HEK293 (cell line): ENCODE results near the gene C2orf81.

Experiments
- HOXC10 ChIP-seq: sonication (generic); formaldehyde crosslinking; IDR thresholded peaks from 2 replicates; pipeline ENCODE4 v1.8.1; 2023; ENCODE audit warnings: mild to moderate bottlenecking, missing genetic modification reagents
- KLF8 ChIP-seq: fragments of 450-650 bp; formaldehyde crosslinking; IDR thresholded peaks from 2 replicates; pipeline ENCODE4 v1.5.1; 2016; ENCODE audit warnings: missing biosample characterization, missing genetic modification characterization
- MYNN ChIP-seq: fragments of 450-650 bp; formaldehyde crosslinking; IDR thresholded peaks from 2 replicates; pipeline ENCODE4 v1.5.1; 2016; ENCODE audit warnings: missing biosample characterization, missing genetic modification characterization, borderline replicate concordance
- OSR2 ChIP-seq: fragments of 450-650 bp; formaldehyde crosslinking; IDR thresholded peaks from 2 replicates; pipeline ENCODE4 v1.5.1; 2016; ENCODE audit warnings: missing biosample characterization, missing genetic modification characterization
- OVOL3 ChIP-seq: fragments of 450-650 bp; formaldehyde crosslinking; IDR thresholded peaks from 2 replicates; pipeline ENCODE4 v1.5.1; 2016; ENCODE audit warnings: missing biosample characterization, missing genetic modification characterization
- ZBTB48 ChIP-seq: fragments of 450-650 bp; formaldehyde crosslinking; IDR thresholded peaks from 2 replicates; pipeline ENCODE4 v1.5.1; 2016; ENCODE audit warnings: missing biosample characterization, missing genetic modification characterization
- ZFHX2 ChIP-seq: fragments of 450-650 bp; formaldehyde crosslinking; conservative IDR thresholded peaks from 2 replicates; pipeline ENCODE4 v1.5.1; 2016; ENCODE audit warnings: missing biosample characterization, missing genetic modification characterization
- ZNF146 ChIP-seq: fragments of 450-650 bp; formaldehyde crosslinking; IDR thresholded peaks from 2 replicates; pipeline ENCODE4 v1.5.1; 2016; ENCODE audit warnings: missing biosample characterization, missing genetic modification characterization
- ZNF2 ChIP-seq: fragments of 450-650 bp; formaldehyde crosslinking; IDR thresholded peaks from 2 replicates; pipeline ENCODE4 v1.5.1; 2016; ENCODE audit warnings: missing biosample characterization, missing genetic modification characterization
- ZNF350 ChIP-seq: fragments of 450-650 bp; formaldehyde crosslinking; IDR thresholded peaks from 2 replicates; pipeline ENCODE4 v1.5.0; 2017; ENCODE audit warnings: missing biosample characterization, mild to moderate bottlenecking, missing genetic modification characterization
- ZNF354C ChIP-seq: fragments of 450-650 bp; formaldehyde crosslinking; IDR thresholded peaks from 2 replicates; pipeline ENCODE4 v1.5.1; 2016; ENCODE audit warnings: missing biosample characterization, missing genetic modification characterization, low read depth, borderline replicate concordance
- ZNF404 ChIP-seq: fragments of 450-650 bp; formaldehyde crosslinking; IDR thresholded peaks from 2 replicates; pipeline ENCODE4 v1.5.1; 2017; ENCODE audit warnings: missing biosample characterization, missing genetic modification characterization
- ZNF555 ChIP-seq: fragments of 450-650 bp; formaldehyde crosslinking; conservative IDR thresholded peaks from 2 replicates; pipeline ENCODE4 v1.5.1; 2017; ENCODE audit warnings: missing biosample characterization, mild to moderate bottlenecking, missing genetic modification characterization, inconsistent platforms
- ZNF707 ChIP-seq: fragments of 450-650 bp; formaldehyde crosslinking; IDR thresholded peaks from 2 replicates; pipeline ENCODE4 v1.5.1; 2016; ENCODE audit warnings: missing biosample characterization, missing genetic modification characterization
- ZNF843 ChIP-seq: fragments of 450-650 bp; formaldehyde crosslinking; IDR thresholded peaks from 2 replicates; pipeline ENCODE4 v1.5.1; 2016; ENCODE audit warnings: missing biosample characterization, missing genetic modification characterization
- ZSCAN23 ChIP-seq: fragments of 450-650 bp; formaldehyde crosslinking; IDR thresholded peaks from 2 replicates; pipeline ENCODE4 v1.5.1; 2016; ENCODE audit warnings: missing biosample characterization, missing genetic modification characterization
- TF ChIP-seq, protein P1 (sequence below): fragments of 450-650 bp; formaldehyde crosslinking; IDR thresholded peaks from 2 replicates; pipeline ENCODE4 v1.5.1; 2016; ENCODE audit warnings: missing biosample characterization, missing genetic modification characterization
- TF ChIP-seq, protein P2 (sequence below): fragments of 450-650 bp; formaldehyde crosslinking; IDR thresholded peaks from 2 replicates; pipeline ENCODE4 v1.5.1; 2017; ENCODE audit warnings: missing biosample characterization, missing genetic modification characterization
- TF ChIP-seq, protein P3 (sequence below): fragments of 450-650 bp; formaldehyde crosslinking; IDR thresholded peaks from 2 replicates; pipeline ENCODE4 v1.5.1; 2016; ENCODE audit warnings: missing biosample characterization, missing genetic modification characterization
- TF ChIP-seq, protein P4 (sequence below): fragments of 450-650 bp; formaldehyde crosslinking; IDR thresholded peaks from 2 replicates; pipeline ENCODE4 v1.5.1; 2016; ENCODE audit warnings: missing biosample characterization, missing genetic modification characterization, borderline replicate concordance
- TF ChIP-seq, protein P5 (sequence below): fragments of 450-650 bp; formaldehyde crosslinking; IDR thresholded peaks from 2 replicates; pipeline ENCODE4 v1.5.1; 2017; ENCODE audit warnings: missing biosample characterization, missing genetic modification characterization
- TF ChIP-seq, protein P6 (sequence below): fragments of 450-650 bp; formaldehyde crosslinking; IDR thresholded peaks from 2 replicates; pipeline ENCODE4 v1.5.0; 2017; ENCODE audit warnings: missing biosample characterization, missing genetic modification characterization, borderline replicate concordance

The C2orf81 gene

DNA sequence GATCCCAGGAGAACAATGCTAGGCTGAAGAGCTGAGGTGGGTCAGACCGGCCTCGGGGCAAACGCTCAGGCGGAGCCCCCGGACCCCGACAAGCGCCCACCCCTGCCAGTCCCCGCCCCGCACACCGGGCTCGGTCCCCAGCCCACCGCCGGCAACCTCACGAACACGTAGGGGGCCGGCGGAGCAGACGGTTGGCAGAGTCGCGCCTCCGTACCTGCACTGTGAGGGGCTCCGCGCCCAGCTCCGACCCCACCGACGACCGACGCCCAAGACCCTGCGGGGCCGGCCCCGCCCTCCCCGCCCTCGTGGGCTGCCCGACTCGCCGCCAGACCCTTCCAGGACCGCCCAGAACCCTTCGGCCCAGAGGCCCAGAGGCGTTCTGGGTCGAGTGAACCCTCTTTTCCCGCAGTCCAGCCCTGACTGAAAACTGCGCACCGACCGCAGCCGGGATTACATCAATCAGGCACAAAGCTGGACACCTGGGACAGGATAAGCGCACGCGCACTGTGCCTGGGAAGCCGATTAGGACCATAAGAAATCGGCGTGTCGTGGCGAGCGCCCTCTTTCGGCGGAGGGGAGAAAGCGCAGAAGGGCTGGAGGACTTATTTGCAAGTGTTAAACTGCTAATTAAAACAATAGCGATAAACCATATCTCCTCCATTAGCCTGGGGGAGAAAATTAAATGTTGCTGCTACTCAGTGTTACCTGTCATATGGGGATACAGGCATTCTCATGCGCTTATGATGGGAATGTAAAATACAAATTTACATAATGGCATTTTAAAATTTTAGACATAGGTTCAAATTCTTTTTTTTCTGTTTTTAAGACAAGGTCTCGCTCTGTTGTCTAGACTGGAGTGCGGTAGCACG lies 29.6 kb downstream of the C2orf81 start (continued):
- TF ChIP-seq, protein P1, sequence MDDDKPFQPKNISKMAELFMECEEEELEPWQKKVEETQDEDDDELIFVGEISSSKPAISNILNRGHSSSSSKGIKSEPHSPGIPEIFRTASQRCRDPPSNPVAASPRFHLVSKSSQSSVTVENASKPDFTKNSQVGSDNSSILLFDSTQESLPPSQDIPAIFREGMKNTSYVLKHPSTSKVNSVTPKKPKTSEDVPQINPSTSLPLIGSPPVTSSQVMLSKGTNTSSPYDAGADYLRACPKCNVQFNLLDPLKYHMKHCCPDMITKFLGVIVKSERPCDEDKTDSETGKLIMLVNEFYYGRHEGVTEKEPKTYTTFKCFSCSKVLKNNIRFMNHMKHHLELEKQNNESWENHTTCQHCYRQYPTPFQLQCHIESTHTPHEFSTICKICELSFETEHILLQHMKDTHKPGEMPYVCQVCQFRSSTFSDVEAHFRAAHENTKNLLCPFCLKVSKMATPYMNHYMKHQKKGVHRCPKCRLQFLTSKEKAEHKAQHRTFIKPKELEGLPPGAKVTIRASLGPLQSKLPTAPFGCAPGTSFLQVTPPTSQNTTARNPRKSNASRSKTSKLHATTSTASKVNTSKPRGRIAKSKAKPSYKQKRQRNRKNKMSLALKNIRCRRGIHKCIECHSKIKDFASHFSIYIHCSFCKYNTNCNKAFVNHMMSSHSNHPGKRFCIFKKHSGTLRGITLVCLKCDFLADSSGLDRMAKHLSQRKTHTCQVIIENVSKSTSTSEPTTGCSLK: no peak
- TF ChIP-seq ZNF404 (tag by site-specific recombination): no peak
- TF ChIP-seq, protein P2, sequence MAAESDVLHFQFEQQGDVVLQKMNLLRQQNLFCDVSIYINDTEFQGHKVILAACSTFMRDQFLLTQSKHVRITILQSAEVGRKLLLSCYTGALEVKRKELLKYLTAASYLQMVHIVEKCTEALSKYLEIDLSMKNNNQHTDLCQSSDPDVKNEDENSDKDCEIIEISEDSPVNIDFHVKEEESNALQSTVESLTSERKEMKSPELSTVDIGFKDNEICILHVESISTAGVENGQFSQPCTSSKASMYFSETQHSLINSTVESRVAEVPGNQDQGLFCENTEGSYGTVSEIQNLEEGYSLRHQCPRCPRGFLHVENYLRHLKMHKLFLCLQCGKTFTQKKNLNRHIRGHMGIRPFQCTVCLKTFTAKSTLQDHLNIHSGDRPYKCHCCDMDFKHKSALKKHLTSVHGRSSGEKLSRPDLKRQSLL: no peak
- no peak for TF ChIP-seq ZNF707 (tag by site-specific recombination)
- TF ChIP-seq ZNF843 (tag by site-specific recombination): no peak; the same call in 1 of the 2 replicates
- TF ChIP-seq, protein P3, sequence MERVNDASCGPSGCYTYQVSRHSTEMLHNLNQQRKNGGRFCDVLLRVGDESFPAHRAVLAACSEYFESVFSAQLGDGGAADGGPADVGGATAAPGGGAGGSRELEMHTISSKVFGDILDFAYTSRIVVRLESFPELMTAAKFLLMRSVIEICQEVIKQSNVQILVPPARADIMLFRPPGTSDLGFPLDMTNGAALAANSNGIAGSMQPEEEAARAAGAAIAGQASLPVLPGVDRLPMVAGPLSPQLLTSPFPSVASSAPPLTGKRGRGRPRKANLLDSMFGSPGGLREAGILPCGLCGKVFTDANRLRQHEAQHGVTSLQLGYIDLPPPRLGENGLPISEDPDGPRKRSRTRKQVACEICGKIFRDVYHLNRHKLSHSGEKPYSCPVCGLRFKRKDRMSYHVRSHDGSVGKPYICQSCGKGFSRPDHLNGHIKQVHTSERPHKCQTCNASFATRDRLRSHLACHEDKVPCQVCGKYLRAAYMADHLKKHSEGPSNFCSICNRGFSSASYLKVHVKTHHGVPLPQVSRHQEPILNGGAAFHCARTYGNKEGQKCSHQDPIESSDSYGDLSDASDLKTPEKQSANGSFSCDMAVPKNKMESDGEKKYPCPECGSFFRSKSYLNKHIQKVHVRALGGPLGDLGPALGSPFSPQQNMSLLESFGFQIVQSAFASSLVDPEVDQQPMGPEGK (tag by site-specific recombination): peak; percentile 32; the same call in 1 of the 2 replicates
- TF ChIP-seq HOXC10: no peak
- TF ChIP-seq ZSCAN23 (tag by site-specific recombination): no peak
- TF ChIP-seq OSR2 (tag by site-specific recombination): no peak
- TF ChIP-seq, protein P4, sequence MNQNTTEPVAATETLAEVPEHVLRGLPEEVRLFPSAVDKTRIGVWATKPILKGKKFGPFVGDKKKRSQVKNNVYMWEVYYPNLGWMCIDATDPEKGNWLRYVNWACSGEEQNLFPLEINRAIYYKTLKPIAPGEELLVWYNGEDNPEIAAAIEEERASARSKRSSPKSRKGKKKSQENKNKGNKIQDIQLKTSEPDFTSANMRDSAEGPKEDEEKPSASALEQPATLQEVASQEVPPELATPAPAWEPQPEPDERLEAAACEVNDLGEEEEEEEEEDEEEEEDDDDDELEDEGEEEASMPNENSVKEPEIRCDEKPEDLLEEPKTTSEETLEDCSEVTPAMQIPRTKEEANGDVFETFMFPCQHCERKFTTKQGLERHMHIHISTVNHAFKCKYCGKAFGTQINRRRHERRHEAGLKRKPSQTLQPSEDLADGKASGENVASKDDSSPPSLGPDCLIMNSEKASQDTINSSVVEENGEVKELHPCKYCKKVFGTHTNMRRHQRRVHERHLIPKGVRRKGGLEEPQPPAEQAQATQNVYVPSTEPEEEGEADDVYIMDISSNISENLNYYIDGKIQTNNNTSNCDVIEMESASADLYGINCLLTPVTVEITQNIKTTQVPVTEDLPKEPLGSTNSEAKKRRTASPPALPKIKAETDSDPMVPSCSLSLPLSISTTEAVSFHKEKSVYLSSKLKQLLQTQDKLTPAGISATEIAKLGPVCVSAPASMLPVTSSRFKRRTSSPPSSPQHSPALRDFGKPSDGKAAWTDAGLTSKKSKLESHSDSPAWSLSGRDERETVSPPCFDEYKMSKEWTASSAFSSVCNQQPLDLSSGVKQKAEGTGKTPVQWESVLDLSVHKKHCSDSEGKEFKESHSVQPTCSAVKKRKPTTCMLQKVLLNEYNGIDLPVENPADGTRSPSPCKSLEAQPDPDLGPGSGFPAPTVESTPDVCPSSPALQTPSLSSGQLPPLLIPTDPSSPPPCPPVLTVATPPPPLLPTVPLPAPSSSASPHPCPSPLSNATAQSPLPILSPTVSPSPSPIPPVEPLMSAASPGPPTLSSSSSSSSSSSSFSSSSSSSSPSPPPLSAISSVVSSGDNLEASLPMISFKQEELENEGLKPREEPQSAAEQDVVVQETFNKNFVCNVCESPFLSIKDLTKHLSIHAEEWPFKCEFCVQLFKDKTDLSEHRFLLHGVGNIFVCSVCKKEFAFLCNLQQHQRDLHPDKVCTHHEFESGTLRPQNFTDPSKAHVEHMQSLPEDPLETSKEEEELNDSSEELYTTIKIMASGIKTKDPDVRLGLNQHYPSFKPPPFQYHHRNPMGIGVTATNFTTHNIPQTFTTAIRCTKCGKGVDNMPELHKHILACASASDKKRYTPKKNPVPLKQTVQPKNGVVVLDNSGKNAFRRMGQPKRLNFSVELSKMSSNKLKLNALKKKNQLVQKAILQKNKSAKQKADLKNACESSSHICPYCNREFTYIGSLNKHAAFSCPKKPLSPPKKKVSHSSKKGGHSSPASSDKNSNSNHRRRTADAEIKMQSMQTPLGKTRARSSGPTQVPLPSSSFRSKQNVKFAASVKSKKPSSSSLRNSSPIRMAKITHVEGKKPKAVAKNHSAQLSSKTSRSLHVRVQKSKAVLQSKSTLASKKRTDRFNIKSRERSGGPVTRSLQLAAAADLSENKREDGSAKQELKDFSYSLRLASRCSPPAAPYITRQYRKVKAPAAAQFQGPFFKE (tag by site-specific recombination): no peak
- TF ChIP-seq ZNF350 (tag by site-specific recombination): no peak
- no peak for TF ChIP-seq ZNF354C (tag by site-specific recombination)
- TF ChIP-seq MYNN (tag by site-specific recombination): no peak
- TF ChIP-seq, protein P5, sequence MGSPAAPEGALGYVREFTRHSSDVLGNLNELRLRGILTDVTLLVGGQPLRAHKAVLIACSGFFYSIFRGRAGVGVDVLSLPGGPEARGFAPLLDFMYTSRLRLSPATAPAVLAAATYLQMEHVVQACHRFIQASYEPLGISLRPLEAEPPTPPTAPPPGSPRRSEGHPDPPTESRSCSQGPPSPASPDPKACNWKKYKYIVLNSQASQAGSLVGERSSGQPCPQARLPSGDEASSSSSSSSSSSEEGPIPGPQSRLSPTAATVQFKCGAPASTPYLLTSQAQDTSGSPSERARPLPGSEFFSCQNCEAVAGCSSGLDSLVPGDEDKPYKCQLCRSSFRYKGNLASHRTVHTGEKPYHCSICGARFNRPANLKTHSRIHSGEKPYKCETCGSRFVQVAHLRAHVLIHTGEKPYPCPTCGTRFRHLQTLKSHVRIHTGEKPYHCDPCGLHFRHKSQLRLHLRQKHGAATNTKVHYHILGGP (tag by site-specific recombination): no peak
- no peak for TF ChIP-seq OVOL3
- TF ChIP-seq ZNF555 (tag by site-specific recombination): no peak
- TF ChIP-seq ZBTB48 (tag by site-specific recombination): no peak
- peak; percentile 94 for TF ChIP-seq KLF8 (tag by site-specific recombination)
- TF ChIP-seq ZFHX2 (tag by site-specific recombination): peak; percentile 26
- TF ChIP-seq ZNF2: no peak
- TF ChIP-seq ZNF146 (tag by site-specific recombination): no peak
- TF ChIP-seq, protein P6, sequence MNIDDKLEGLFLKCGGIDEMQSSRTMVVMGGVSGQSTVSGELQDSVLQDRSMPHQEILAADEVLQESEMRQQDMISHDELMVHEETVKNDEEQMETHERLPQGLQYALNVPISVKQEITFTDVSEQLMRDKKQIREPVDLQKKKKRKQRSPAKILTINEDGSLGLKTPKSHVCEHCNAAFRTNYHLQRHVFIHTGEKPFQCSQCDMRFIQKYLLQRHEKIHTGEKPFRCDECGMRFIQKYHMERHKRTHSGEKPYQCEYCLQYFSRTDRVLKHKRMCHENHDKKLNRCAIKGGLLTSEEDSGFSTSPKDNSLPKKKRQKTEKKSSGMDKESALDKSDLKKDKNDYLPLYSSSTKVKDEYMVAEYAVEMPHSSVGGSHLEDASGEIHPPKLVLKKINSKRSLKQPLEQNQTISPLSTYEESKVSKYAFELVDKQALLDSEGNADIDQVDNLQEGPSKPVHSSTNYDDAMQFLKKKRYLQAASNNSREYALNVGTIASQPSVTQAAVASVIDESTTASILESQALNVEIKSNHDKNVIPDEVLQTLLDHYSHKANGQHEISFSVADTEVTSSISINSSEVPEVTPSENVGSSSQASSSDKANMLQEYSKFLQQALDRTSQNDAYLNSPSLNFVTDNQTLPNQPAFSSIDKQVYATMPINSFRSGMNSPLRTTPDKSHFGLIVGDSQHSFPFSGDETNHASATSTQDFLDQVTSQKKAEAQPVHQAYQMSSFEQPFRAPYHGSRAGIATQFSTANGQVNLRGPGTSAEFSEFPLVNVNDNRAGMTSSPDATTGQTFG (tag by site-specific recombination): no peak
